Gastroesophageal sphincter (tissue), 4 donors: ENCODE measurements around the gene CDADC1. TPM values are rescaled to one million over a fixed set of nuclear protein-coding genes. Genes with fewer than 3 reads are reported as not detected.
A peak's percentile ranks its signal among the peaks of the same experiment; 100 is the strongest.

Experiments
- ATAC-seq: fragments of 150-250 bp; one replicate; pipeline ENCODE4 v1.9.1; 2016; ENCODE audit warnings: mild to moderate bottlenecking, moderate library complexity
- H3K27ac ChIP-seq, 4 donors: fragments of 200-600 bp; sonication (generic) in 3 of 4; 1 replicate in 3 of 4; 2 replicates in 1 of 4; pipeline ENCODE4 v1.5.1; 2016 to 2019
- H3K27me3 ChIP-seq: fragments of 200-600 bp; sonication (generic); one replicate; pipeline ENCODE4 v1.5.1; 2019
- H3K36me3 ChIP-seq, 2 donors: fragments of 200-600 bp; sonication (generic); one replicate each; pipeline ENCODE4 v1.5.1; 2019; ENCODE audit warnings: control low read depth in 1 of 2
- H3K4me1 ChIP-seq, 3 donors: fragments of 200-600 bp; sonication (generic); 1 replicate in 2 of 3; 2 replicates in 1 of 3; pipeline ENCODE4 v1.5.1; 2016 to 2019; ENCODE audit warnings: control low read depth in 2 of 3
- H3K4me3 ChIP-seq, 2 donors: fragments of 200-600 bp; sonication (generic); one replicate each; pipeline ENCODE4 v1.5.1; 2019; ENCODE audit warnings: mild to moderate bottlenecking in 1 of 2, moderate library complexity in 1 of 2
- H3K9me3 ChIP-seq, 3 donors: fragments of 200-600 bp; sonication (generic); one replicate each; pipeline ENCODE4 v1.5.1; 2017 to 2019; ENCODE audit warnings: control low read depth in 2 of 3
- EP300 ChIP-seq: sonication (generic); formaldehyde crosslinking; IDR thresholded peaks from one replicate; pipeline ENCODE4 v1.6.1; 2017; ENCODE audit warnings: antibody characterized with exemption, mild to moderate bottlenecking
- POLR2A ChIP-seq, 2 donors: fragments of 450-650 bp; IDR thresholded peaks; one replicate each; pipeline ENCODE4 v1.6.1; 2017; ENCODE audit warnings: antibody characterized with exemption in 2 of 2, mild to moderate bottlenecking in 2 of 2, moderate library complexity in 1 of 2
- POLR2AphosphoS5 ChIP-seq: sonication (generic); formaldehyde crosslinking; IDR thresholded peaks from one replicate; pipeline ENCODE4 v1.6.1; 2017; ENCODE audit warnings: antibody characterized with exemption
- WGBS, 2 donors: methylation state at CpG; one replicate each; pipeline ENCODE4 v1.1.5; 2018; ENCODE audit warnings: low coverage in 1 of 2; 5-methylcytosine and 5-hydroxymethylcytosine counted together
- total RNA-seq, 4 donors: library from RNA; depleted of rRNA; stranded (reverse); fragments of >200 nt; gene quantifications; one replicate each; pipeline ENCODE4 v1.1.0, GENCODE V29; 2016
- TF ChIP-seq, protein P1 (sequence below), 4 experiments: fragments of 200-600 bp in 2 of 4; fragments of 450-650 bp in 2 of 4; sonication (generic) in 1 of 4; IDR thresholded peaks; one replicate each; pipeline ENCODE4 v1.5.1; 2017 to 2019; ENCODE audit warnings: antibody characterized with exemption in 4 of 4, mild to moderate bottlenecking in 2 of 4, moderate library complexity in 2 of 4

CDADC1 gene
- total RNA-seq, 4 donors from 2014 or later: 5.8 to 9.3 (median 6.7) TPM

DNA sequence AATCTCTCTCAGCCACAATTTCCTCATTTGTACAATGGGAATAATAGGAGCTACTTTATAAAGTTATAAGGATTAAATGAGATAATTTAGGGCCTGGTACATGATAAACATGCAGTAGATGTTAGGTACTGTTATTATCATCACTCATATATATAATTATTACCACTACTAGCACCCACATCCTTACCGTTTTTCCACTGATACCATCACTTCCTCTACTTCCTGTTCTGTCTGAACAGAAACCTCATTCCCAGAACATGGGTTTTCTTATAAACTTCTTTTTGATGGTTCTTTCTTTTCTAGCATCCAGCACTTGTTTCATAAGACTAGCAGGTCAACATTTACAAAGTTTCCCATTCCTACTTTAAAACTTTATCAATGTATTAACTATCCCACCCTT, 6.3 kb downstream of the CDADC1 start:
- H3K27me3 ChIP-seq: no peaks in the 10 kb centered on the region
- peaks cover 0 to 42% (median 5%) of the 10 kb centered on the region in 3 donors for H3K4me1 ChIP-seq
- no peaks in the 10 kb centered on the region for H3K9me3 ChIP-seq
- 56 to 73% methylated on average over 1 of the region's 1 CpG for WGBS, 2 donors
- H3K27ac ChIP-seq: no peak overlapping the region
- no peak overlapping the region for H3K4me3 ChIP-seq
- peaks cover 0 to 74% of the 10 kb centered on the region in 2 donors for H3K36me3 ChIP-seq
- TF ChIP-seq POLR2AphosphoS5: no peak
- TF ChIP-seq, protein P1, sequence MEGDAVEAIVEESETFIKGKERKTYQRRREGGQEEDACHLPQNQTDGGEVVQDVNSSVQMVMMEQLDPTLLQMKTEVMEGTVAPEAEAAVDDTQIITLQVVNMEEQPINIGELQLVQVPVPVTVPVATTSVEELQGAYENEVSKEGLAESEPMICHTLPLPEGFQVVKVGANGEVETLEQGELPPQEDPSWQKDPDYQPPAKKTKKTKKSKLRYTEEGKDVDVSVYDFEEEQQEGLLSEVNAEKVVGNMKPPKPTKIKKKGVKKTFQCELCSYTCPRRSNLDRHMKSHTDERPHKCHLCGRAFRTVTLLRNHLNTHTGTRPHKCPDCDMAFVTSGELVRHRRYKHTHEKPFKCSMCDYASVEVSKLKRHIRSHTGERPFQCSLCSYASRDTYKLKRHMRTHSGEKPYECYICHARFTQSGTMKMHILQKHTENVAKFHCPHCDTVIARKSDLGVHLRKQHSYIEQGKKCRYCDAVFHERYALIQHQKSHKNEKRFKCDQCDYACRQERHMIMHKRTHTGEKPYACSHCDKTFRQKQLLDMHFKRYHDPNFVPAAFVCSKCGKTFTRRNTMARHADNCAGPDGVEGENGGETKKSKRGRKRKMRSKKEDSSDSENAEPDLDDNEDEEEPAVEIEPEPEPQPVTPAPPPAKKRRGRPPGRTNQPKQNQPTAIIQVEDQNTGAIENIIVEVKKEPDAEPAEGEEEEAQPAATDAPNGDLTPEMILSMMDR (IDR thresholded peaks at IDR 0.05): no peak
- no peak for ATAC-seq

DNA sequence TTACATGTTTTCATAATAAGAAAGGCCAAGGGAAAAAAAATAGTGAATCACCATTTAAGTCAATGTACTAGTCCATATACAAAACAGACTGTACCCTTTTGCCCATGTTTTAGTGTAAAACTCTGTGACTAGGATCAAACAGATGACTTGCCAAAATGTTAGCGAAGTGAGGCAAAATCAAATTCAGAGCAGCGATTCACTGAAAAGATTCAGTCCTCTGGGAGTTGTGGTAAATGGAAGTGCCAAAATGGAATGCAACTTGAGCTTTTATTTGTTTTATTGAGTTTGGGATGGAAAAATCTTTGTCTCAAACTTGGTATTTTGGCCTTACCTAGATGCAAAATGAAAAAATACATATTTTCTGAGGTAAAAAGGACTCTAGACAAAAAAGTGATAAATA, 9.1 kb downstream of the CDADC1 start:
- ATAC-seq: no peak
- H3K4me3 ChIP-seq: no peak overlapping the region
- no peaks in the 10 kb centered on the region for H3K9me3 ChIP-seq
- H3K36me3 ChIP-seq: peaks cover 0 to 87% of the 10 kb centered on the region in 2 donors
- peaks cover 0 to 14% (median 2%) of the 10 kb centered on the region in 3 donors for H3K4me1 ChIP-seq
- H3K27me3 ChIP-seq: no peaks in the 10 kb centered on the region
- WGBS, 2 donors: 92% methylated on average over 2 of the region's 2 CpGs; no CpG with 5 or more reads in 1 of the 2 donors
- H3K27ac ChIP-seq: no peak overlapping the region
- TF ChIP-seq EP300 (no peak), POLR2A (IDR thresholded peaks at IDR 0.05) (no peak), POLR2AphosphoS5 (no peak)

DNA sequence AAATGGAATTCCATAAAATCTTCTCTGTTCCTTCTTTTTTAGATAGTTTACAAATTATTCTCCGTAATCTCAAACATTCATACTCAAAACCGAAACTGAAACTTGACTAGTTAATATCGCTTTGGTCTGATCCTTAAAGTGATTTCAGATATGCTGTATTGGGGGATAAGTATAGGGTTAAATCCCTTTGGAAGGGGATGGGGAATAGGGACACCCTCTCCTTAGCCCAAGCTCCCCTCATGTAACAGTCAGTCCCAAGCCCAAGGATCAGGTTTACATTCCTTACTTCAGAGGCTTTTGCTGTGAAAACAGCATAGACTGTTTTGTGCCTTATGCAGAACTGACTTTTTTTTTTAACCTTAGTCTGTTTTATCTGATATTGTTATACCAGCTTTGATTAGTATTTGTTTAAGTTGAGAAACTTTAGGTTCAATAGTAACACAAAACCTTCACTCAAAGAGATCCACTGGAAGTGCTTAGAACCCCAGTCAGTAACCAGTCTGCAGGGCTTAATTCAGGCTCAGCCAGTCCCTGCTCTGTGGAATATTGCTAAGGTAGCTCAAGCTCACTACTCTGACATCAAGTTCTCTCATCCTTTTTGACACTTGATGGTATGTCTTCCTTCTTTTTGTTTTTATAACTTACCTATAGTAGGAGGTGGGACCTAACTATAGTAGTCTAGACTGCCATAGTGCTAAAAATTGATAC, 10.5 kb downstream of the CDADC1 start:
- no peak for TF ChIP-seq EP300
- TF ChIP-seq POLR2A (IDR thresholded peaks at IDR 0.05): no peak
- TF ChIP-seq POLR2AphosphoS5: no peak
- TF ChIP-seq, protein P1 (IDR thresholded peaks at IDR 0.05): no peak
- H3K36me3 ChIP-seq: peaks cover 0 to 95% of the 10 kb centered on the region in 2 donors
- ATAC-seq: no peak
- H3K9me3 ChIP-seq: no peaks in the 10 kb centered on the region
- peak overlapping the region in 2 of 4 donors; percentile 10 to 23 for H3K27ac ChIP-seq
- H3K4me3 ChIP-seq: peak overlapping the region in 1 of 2 donors; percentile 23
- H3K27me3 ChIP-seq: no peaks in the 10 kb centered on the region
- WGBS, 2 donors: 71 to 79% methylated on average over 3 of the region's 3 CpGs
- peaks cover 0 to 1% (median 0%) of the 10 kb centered on the region in 3 donors for H3K4me1 ChIP-seq

DNA sequence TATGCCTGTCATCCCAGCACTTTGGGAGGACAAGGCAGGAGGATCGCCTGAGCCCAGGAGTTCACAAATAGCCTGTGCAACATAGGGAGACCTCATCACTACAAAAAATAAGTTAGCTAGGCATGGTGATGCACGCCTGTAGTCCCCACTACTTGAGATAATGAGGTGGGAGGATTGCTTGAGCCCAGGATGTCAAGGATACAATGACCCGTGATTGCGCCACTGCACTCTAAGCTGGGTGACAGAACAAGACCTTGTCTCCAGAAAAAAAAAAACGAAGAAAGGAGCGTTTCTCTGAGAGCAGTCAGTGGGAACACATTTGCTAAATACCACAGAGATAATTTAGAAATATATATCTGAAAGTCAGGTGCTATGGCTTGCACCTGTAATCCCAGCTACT, 11.9 kb downstream of the CDADC1 start:
- Histone ChIP-seq H3K9me3 (no peaks in the 10 kb centered on the region), H3K4me1 (no peaks in the 10 kb centered on the region), H3K27me3 (no peaks in the 10 kb centered on the region), H3K4me3 (no peak overlapping the region), H3K27ac (no peak overlapping the region), H3K36me3 (peaks cover 0 to 86% of the 10 kb centered on the region in 2 donors)
- ATAC-seq: no peak
- TF ChIP-seq POLR2AphosphoS5 (no peak), EP300 (no peak), POLR2A (IDR thresholded peaks at IDR 0.05) (no peak)
- TF ChIP-seq, protein P1 (IDR thresholded peaks at IDR 0.05): no peak
- 93 to 97% methylated on average over 6 of the region's 6 CpGs for WGBS, 2 donors

DNA sequence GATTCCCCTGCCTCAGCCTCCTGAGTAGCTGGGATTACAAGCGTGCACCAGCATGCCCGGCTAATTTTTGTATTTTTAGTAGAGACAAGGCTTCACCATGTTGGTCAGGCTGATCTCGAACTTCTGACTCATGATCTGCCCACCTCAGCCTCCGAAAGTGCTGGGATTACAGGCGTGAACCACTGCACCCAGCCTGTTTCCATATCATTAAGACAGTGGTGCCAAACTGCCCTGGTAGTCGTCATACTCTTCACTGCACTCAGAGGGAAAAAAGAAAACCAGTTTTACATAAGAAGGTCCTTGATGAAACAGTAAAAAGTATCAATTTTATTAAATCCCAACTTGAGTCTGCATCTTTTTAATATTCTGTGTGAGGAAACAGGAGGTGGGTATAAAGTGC, 14.9 kb downstream of the CDADC1 start:
- TF ChIP-seq, protein P1 (IDR thresholded peaks at IDR 0.05): no peak
- TF ChIP-seq POLR2AphosphoS5 (no peak), EP300 (no peak), POLR2A (IDR thresholded peaks at IDR 0.05) (no peak)
- no peak for ATAC-seq
- Histone ChIP-seq H3K4me3 (no peak overlapping the region), H3K27me3 (no peaks in the 10 kb centered on the region), H3K4me1 (no peaks in the 10 kb centered on the region), H3K27ac (no peak overlapping the region), H3K9me3 (no peaks in the 10 kb centered on the region), H3K36me3 (peaks cover 0 to 68% of the 10 kb centered on the region in 2 donors)
- 88 to 100% methylated on average over 1 to 4 of the region's 6 CpGs for WGBS, 2 donors
